Muscle layer of duodenum (tissue), 2 donors: ENCODE results near the gene CXCL5.

ENCODE experiments used
- H3K27ac ChIP-seq: one replicate; pipeline ENCODE4 v1.7.0; 2013; ENCODE audit warnings: mild to moderate bottlenecking, low read length
- H3K27me3 ChIP-seq: one replicate; pipeline ENCODE4 v1.7.0; 2013; ENCODE audit warnings: low read depth, mild to moderate bottlenecking, control low read depth, low read length
- H3K36me3 ChIP-seq, 2 donors: one replicate each; pipeline ENCODE4 v1.7.0; 2013; ENCODE audit warnings: low read length in 2 of 2, control low read depth in 1 of 2, mild to moderate bottlenecking in 1 of 2; ENCODE audit not compliant: insufficient read depth in 2 of 2, control insufficient read depth in 1 of 2
- H3K4me1 ChIP-seq, 2 donors: one replicate each; pipeline ENCODE4 v1.7.0; 2013; ENCODE audit warnings: low read length in 2 of 2, mild to moderate bottlenecking in 2 of 2, control low read depth in 1 of 2, moderate library complexity in 1 of 2; ENCODE audit not compliant: insufficient read depth in 2 of 2, control insufficient read depth in 1 of 2
- H3K4me3 ChIP-seq, 2 donors: one replicate each; pipeline ENCODE4 v1.7.0; 2013; ENCODE audit warnings: low read length in 2 of 2, low read depth in 1 of 2, mild to moderate bottlenecking in 1 of 2
- H3K9me3 ChIP-seq, 2 donors: one replicate each; pipeline ENCODE4 v1.7.0; 2013; ENCODE audit warnings: low read length in 2 of 2, control low read depth in 1 of 2, mild to moderate bottlenecking in 1 of 2; ENCODE audit not compliant: control insufficient read depth in 1 of 2
- donor health status: healthy.

Gene CXCL5

DNA sequence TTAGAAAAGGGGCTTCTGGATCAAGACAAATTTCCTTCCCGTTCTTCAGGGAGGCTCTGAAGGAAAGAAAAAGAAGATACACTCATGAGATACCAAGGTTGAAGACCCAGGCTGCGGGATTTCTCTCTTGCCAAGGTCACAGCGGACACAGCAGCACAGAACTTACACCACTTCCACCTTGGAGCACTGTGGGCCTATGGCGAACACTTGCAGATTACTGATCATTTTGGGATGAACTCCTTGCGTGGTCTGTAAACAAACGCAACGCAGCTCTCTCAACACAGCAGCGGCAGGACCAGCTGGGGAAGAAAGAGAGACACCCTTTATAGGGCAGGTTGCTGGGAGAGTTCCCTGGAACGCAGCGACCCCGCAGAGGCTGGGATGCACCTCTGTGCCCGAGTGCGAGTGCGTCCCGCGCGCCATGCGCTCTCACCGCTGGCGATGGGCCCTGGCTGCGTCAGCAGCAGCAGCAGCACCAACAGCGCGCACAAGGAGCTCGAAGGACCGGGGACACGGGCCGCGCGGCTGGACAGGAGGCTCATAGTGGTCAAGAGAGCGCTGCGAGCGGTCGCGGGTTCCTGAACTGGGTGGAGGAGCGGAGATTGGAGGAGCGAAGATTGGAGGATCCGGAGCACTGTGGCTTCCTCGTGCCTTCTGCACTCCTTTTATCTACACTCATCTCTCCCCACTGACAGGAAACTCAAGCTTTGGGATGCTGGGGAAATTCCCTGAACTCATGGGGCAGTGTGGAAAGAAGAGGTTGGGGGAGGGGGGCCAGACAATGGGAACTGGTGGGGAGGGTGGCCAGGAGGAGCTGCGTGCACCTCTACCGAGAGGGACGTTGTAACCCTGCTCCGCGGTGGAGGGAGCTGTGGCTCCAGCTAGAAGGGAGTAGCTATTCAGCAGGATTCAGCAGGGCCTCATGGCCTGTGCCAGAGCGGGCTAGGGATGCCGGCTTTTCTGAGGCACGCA is at the start of gene CXCL5:
Gene CXCL5, minus strand, starts transcription at position 638 of the 972 bp plus-strand sequence. Its CDS starts 96 bp downstream, at position 542.
- Histone ChIP-seq H3K27me3 (no peaks in the 10 kb centered on the region), H3K4me3 (peak within 1 kb of the TSS in 1 of 2 donors; percentile 58), H3K9me3 (no peaks in the 10 kb centered on the region), H3K27ac (no peak within 1 kb of the TSS), H3K4me1 (peaks cover 0 to 7% of the 10 kb centered on the region in 2 donors), H3K36me3 (no peaks in the 10 kb centered on the region)

DNA sequence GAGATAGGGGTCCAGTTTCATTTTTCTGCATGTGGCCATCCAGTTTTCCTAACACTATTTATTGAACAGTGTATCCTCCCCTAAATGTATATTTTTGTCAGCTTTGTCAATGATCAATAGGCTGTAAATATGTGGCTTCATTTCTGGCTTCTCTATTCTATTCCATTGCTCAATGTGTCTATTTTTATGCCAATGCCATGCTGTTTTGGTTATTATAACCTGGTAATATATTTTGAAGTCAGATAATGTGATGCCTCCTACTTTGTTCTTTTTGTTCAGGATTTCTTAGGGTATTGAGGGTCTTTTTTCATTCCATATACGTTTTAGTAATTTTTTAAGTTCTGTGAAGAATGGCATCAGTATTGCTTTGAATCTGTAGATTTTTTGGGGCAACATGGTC is 48.7 kb upstream of the CXCL5 start:
- no peak overlapping the region for H3K4me3 ChIP-seq
- no peaks in the 10 kb centered on the region for H3K36me3 ChIP-seq
- peaks cover 0 to 3% of the 10 kb centered on the region in 2 donors for H3K9me3 ChIP-seq
- no peaks in the 10 kb centered on the region for H3K27me3 ChIP-seq
- no peaks in the 10 kb centered on the region for H3K4me1 ChIP-seq
- H3K27ac ChIP-seq = no peak overlapping the region

DNA sequence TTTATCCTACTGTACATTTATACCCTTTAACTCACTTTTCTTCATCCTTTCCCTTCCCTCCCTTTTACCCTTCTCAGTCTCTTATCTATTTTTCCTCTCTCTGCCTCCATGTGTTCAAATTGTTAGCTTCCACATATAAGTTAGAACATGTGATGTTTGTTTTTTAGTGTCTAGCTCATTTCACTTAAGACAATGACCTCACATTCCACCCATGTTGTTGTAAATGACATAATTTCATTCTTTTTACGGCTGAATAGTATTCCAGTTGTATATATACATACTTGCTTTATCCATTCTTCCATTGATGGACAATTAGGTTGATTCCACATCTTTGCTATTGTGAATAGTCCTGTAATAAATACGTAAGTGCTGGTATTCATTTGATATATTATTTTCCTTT is 47.3 kb upstream of the CXCL5 start:
- Histone ChIP-seq H3K27me3 (no peaks in the 10 kb centered on the region), H3K4me3 (no peak overlapping the region), H3K9me3 (peaks cover 0 to 3% of the 10 kb centered on the region in 2 donors), H3K36me3 (no peaks in the 10 kb centered on the region), H3K27ac (no peak overlapping the region), H3K4me1 (no peaks in the 10 kb centered on the region)

DNA sequence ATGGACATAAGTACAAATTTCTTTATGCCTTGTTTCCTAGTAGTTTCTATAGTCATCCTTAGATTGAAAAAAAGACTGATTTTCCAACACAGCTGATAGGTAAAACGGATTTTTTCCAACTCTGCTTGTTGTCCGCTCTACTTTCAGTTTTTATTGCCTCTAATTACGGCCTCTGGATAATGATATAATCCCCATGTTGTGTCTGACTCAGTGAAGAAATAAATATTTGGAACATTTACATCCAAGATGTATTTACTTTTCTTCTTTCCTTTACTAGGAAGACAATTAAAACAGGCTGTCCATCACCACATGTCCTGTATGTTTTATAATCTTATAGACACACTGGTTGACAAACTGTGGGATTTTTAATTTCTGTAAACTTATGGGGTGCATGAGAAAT is 46.8 kb upstream of the CXCL5 start:
- Histone ChIP-seq H3K4me1 (no peaks in the 10 kb centered on the region), H3K9me3 (peaks cover 0 to 3% of the 10 kb centered on the region in 2 donors), H3K27ac (no peak overlapping the region), H3K4me3 (no peak overlapping the region), H3K36me3 (no peaks in the 10 kb centered on the region), H3K27me3 (no peaks in the 10 kb centered on the region)

DNA sequence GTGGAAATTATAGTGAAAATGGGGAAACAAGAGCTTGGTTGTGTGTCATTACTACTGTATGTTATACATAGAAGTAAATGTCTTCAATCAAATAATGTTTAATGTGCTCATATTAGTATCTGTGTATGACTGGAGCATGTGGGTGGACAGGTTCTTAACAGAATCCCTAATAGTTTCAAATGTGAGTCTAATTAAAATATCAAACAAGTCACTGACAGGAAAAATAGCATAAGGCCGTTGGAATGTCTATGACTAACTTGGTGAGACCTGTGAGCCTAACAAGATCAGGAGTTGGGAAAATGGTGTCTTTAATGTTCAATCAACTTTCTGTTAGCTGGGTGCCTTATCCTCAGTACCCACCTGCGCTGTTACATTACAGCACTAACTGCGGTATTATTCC is 46.2 kb upstream of the CXCL5 start:
- no peaks in the 10 kb centered on the region for H3K36me3 ChIP-seq
- H3K9me3 ChIP-seq = peaks cover 0 to 3% of the 10 kb centered on the region in 2 donors
- H3K4me1 ChIP-seq = no peaks in the 10 kb centered on the region
- H3K4me3 ChIP-seq = no peak overlapping the region
- H3K27ac ChIP-seq = no peak overlapping the region
- H3K27me3 ChIP-seq = no peaks in the 10 kb centered on the region

DNA sequence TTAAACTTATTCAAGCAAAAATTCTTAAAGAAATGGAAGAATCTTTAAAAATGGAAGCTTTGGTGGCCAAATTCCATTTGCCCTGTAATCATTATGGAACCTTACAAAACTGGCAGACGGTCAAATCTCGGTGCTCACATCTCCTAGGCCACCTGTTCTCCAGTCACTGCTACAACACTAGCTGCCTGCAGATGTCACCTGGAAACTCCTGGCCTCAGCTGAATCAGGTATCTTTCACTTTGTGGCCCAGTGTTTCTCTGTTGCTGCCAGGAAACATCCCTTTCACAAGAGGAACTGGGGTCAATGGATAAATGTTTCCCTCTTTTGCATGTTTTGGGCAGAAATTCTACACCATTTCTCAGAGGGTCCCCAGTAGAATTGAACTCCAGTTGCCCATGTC is 44.2 kb upstream of the CXCL5 start:
- H3K27ac ChIP-seq = no peak overlapping the region
- H3K9me3 ChIP-seq = peaks cover 0 to 3% of the 10 kb centered on the region in 2 donors
- peaks cover 0 to 5% of the 10 kb centered on the region in 2 donors for H3K4me1 ChIP-seq
- H3K36me3 ChIP-seq = no peaks in the 10 kb centered on the region
- H3K4me3 ChIP-seq = no peak overlapping the region
- H3K27me3 ChIP-seq = no peaks in the 10 kb centered on the region

DNA sequence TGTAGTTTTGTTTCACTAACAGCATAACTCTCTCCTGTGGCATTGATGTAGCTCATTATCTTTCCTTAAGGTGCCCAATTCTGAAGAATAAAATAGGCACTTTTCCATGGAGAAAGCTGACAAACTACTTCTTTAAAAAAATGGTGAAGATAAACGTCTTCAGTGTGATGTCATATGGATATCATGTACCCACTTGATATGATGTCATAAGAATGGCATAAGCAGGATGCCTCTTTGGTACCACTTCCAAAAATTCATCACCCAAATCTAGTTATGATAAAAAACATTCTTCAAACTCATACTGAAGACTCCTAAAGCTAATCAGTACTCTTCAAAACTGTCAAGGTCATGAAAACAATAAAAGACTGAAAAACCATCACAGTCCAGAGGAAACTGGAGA is 42.9 kb upstream of the CXCL5 start:
- H3K27me3 ChIP-seq = no peaks in the 10 kb centered on the region
- H3K27ac ChIP-seq = no peak overlapping the region
- no peak overlapping the region for H3K4me3 ChIP-seq
- H3K36me3 ChIP-seq = no peaks in the 10 kb centered on the region
- no peaks in the 10 kb centered on the region for H3K9me3 ChIP-seq
- H3K4me1 ChIP-seq = peaks cover 0 to 8% of the 10 kb centered on the region in 2 donors

DNA sequence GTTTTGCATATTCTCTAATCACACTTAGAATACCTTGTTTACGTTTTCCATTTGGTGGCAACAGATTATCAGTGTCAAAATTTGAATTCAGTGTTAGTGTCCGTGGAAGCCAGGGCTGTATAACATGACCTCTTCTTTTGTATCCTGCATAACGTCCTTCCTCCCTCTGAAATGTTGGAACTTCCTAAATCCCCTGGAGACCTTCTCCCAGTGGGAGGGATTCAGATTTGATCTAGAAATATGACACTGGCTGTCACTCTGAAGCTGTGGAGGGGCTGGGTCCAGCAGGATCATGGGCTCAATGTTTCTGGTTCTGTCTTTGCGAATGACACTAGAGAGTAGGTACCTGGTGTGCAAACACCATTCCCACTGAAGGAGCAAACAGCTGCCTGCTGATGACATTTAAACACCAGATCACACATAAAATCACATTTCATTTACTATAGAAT is 40.9 kb upstream of the CXCL5 start:
- no peaks in the 10 kb centered on the region for H3K27me3 ChIP-seq
- peaks cover 0 to 8% of the 10 kb centered on the region in 2 donors for H3K4me1 ChIP-seq
- H3K9me3 ChIP-seq = no peaks in the 10 kb centered on the region
- no peak overlapping the region for H3K27ac ChIP-seq
- no peaks in the 10 kb centered on the region for H3K36me3 ChIP-seq
- peak overlapping the region; percentile 71 to 87 for H3K4me3 ChIP-seq

DNA sequence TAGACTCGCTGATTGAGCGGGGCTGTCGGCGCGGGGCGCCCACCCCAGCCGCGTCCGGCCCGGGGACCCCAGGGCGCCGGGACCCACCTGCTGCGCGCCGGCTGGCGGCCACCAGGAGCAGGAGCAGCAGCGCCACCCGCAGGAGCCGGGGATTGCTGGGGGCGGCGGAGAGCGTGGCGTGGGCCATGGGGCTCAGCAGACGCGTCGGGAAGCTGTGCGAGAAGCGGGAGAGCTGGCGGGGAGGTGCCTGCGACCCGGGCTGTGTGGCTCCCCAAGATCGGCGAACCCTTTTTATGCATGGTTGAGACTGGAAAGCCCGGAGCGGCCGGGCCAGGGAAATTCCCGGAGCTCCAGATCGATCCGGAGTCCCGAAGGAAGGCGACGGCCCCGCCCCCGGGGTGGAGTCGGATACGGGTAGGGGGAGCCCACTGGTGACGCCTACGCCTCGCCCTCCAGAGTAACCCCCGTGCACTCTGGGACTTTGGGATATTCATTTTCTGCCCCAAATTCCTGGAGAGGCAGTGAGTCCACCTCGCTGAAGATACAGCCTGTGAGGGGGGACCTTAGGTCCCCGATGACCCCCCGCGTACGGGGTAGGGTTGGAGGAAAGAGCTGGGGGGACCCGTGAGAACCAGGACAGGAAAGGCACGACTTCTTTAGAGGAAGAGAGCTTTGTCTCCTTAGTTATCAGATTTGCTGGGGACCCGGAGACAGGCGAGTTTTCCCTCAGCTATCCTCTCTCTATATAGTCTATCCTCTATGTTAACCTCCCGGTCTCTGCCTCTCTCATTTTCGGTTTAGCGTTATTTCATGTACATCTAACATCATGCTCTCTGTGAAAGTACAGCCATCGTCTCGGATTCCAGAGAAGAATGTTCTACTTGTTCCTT is 40.2 kb upstream of the CXCL5 start, which contains the start of gene CXCL3:
Gene CXCL3, minus strand, starts transcription at position 265 of the 890 bp plus-strand sequence. Its CDS starts 78 bp downstream, at position 187.
- peak within 1 kb of the TSS; percentile 73 for H3K27ac ChIP-seq

DNA sequence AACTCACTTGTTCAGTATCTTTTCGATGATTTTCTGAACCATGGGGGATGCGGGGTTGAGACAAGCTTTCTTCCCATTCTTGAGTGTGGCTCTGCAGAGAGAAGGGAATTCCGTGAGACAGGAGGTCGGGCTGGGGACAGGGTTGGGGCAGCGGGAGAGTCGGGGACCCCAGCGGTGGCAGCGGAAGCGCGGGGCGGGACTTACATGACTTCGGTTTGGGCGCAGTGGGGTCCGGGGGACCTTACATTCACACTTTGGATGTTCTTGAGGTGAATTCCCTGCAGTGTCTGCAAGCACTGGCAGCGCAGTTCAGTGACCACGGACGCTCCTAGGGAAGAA is 39.6 kb upstream of the CXCL5 start:
- Histone ChIP-seq H3K9me3 (no peaks in the 10 kb centered on the region), H3K4me3 (peak overlapping the region; percentile 71 to 87), H3K27me3 (no peaks in the 10 kb centered on the region), H3K27ac (no peak overlapping the region), H3K36me3 (no peaks in the 10 kb centered on the region), H3K4me1 (peaks cover 0 to 8% of the 10 kb centered on the region in 2 donors)

More for the DNA sequence above, 40.2 kb upstream of the CXCL5 start, which contains the start of gene CXCL3:
- H3K9me3 ChIP-seq = no peaks in the 10 kb centered on the region
- H3K27me3 ChIP-seq = no peaks in the 10 kb centered on the region
- peaks cover 0 to 8% of the 10 kb centered on the region in 2 donors for H3K4me1 ChIP-seq
- H3K4me3 ChIP-seq = peak within 1 kb of the TSS; percentile 71 to 87
- no peaks in the 10 kb centered on the region for H3K36me3 ChIP-seq
